ENCODE measurements around the gene ZNF652.

GRCh38 chr17:49353607-49354006 is 8.4 kb downstream of the ZNF652 start:
- no peak for TF ChIP-seq ARNTL (CRISPR knock-in tag; IDR thresholded peaks at IDR 0.05; ENCODE audit: borderline replicate concordance, low read depth)
- TF ChIP-seq, protein P1, sequence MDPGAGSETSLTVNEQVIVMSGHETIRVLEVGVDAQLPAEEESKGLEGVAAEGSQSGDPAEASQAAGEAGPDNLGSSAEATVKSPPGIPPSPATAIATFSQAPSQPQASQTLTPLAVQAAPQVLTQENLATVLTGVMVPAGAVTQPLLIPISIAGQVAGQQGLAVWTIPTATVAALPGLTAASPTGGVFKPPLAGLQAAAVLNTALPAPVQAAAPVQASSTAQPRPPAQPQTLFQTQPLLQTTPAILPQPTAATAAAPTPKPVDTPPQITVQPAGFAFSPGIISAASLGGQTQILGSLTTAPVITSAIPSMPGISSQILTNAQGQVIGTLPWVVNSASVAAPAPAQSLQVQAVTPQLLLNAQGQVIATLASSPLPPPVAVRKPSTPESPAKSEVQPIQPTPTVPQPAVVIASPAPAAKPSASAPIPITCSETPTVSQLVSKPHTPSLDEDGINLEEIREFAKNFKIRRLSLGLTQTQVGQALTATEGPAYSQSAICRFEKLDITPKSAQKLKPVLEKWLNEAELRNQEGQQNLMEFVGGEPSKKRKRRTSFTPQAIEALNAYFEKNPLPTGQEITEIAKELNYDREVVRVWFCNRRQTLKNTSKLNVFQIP (CRISPR knock-in tag; IDR thresholded peaks at IDR 0.05; ENCODE audit: borderline replicate concordance, low read depth), result no peak
- TF ChIP-seq PPARA (CRISPR knock-in tag; IDR thresholded peaks at IDR 0.05; ENCODE audit: borderline replicate concordance), result no peak
- no peak for TF ChIP-seq OSR1 (CRISPR knock-in tag; IDR thresholded peaks at IDR 0.05)
- TF ChIP-seq, protein P2, sequence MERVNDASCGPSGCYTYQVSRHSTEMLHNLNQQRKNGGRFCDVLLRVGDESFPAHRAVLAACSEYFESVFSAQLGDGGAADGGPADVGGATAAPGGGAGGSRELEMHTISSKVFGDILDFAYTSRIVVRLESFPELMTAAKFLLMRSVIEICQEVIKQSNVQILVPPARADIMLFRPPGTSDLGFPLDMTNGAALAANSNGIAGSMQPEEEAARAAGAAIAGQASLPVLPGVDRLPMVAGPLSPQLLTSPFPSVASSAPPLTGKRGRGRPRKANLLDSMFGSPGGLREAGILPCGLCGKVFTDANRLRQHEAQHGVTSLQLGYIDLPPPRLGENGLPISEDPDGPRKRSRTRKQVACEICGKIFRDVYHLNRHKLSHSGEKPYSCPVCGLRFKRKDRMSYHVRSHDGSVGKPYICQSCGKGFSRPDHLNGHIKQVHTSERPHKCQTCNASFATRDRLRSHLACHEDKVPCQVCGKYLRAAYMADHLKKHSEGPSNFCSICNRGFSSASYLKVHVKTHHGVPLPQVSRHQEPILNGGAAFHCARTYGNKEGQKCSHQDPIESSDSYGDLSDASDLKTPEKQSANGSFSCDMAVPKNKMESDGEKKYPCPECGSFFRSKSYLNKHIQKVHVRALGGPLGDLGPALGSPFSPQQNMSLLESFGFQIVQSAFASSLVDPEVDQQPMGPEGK (CRISPR knock-in tag; IDR thresholded peaks at IDR 0.05; ENCODE audit: borderline replicate concordance), result no peak
- no peak for TF ChIP-seq SNAI2 (CRISPR knock-in tag; IDR thresholded peaks at IDR 0.05)
- TF ChIP-seq ZNF70 (CRISPR knock-in tag; IDR thresholded peaks at IDR 0.05), result no peak
- TF ChIP-seq CSDC2 (CRISPR knock-in tag; IDR thresholded peaks at IDR 0.05), result no peak
